NAMALWA (cell line): ENCODE results near the gene LARGE1.
A peak's percentile ranks its signal among the peaks of the same experiment; 100 is the strongest.
"Not testable (repeated sequence)": the region's sequence is repeated elsewhere in the genome, so short reads cannot be mapped to it uniquely, and the experiment has no call there.

Experiments
- DNase-seq: peaks from one replicate; pipeline ENCODE4 v3.0.0-alpha.2; 2015; ENCODE audit warnings: low spot score

Gene LARGE1

GRCh38 chr22:33363256-33363655 lies 557.0 kb downstream of the LARGE1 start:
- not testable (repeated sequence) for DNase-seq

DNA sequence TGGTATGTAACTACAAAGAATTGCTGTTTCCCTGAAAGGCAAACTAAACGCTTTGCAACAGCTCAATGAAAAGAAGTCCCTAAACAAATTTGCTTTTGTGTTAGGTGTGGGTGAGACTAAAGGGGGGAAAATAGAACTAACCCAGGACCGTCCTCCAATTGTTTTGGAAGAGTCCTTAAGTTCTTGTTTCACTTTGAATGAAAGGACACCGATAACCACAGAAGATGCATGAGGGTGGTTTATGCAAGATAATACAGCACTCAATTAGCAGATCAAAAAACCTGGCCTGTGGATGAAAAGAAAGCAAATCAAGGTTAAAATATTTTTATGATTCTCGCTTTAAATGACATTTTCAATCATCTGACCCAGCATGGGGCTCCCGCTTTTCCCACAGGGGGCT lies 557.6 kb downstream of the LARGE1 start:
- no peak for DNase-seq

DNA sequence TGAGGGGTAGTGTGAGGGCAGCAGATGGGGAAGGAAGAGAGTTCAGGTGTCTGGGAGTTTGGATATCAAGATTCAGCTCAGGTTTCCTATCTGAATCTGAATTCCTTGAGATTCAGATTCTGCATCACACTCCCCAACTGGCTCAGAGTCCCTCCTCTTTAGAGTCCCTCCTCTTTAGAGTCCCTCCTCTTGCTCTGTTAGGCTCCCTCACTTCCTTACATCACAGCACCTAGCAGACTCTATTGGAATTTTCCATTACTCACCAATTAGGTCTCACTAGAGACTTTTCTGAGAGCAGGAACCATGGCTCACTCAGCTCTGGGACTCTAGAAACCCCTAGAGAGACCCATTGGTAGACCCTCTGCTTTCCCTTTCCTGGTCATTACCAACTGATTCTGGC lies 558.7 kb downstream of the LARGE1 start:
- DNase-seq, result no peak

GRCh38 chr22:33357981-33358399 lies 562.3 kb downstream of the LARGE1 start:
- no peak for DNase-seq

GRCh38 chr22:33354928-33355327 lies 565.3 kb downstream of the LARGE1 start:
- DNase-seq, result no peak

- no peak for DNase-seq
Observed at GRCh38 chr22:33353502-33353901, 566.8 kb downstream of the LARGE1 start.

DNA sequence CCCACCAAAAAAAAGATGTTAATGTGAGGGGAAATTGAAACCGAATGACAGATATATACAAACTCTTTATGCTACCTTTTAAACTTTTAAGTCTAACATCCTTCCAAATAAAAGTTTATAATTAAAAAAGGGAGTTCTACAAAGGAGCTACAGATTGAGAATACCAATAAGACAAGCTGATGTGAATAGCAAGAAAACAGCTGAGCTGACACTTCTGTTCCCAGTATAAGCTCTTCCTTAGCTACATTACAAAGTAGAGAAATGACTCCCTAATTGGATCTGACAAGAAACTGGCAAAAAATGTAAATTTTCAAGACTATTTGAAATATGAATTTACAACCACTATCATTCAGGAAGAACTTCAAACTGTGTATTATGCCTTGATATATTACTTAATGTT lies 567.5 kb downstream of the LARGE1 start:
- DNase-seq, result no peak

GRCh38 chr22:33350961-33351360 lies 569.3 kb downstream of the LARGE1 start:
- no peak for DNase-seq

- no peak for DNase-seq
Observed at GRCh38 chr22:33350491-33350890, 569.8 kb downstream of the LARGE1 start.

GRCh38 chr22:33347002-33347401 lies 573.3 kb downstream of the LARGE1 start:
- no peak for DNase-seq

- no peak for DNase-seq
Observed at GRCh38 chr22:33341611-33342010, 578.7 kb downstream of the LARGE1 start.

DNA sequence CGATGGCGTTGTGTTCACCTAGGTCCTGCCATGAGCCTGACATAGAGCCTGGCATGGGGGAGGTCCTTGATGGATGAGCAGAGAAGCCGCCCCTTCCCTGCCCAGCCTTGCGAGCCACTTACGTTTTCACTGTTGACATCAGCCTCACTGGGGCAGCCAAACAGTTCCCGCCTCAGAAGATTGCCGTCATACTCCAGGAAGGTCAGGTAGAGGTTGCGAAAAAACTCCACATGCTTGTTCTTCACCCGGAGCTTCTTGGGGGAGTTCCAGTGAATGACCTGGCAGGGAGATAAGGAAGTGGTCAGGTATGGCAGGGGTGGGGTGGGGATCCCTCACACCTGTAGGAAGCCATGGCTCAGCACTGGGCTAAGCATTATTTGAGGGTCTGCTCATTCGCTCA lies 582.8 kb downstream of the LARGE1 start:
- DNase-seq, result no peak

GRCh38 chr22:33335611-33336279 lies 584.5 kb downstream of the LARGE1 start:
- DNase-seq, result no peak

- DNase-seq, result no peak
Observed at GRCh38 chr22:33332538-33332937, 587.7 kb downstream of the LARGE1 start.

GRCh38 chr22:33331017-33331416 lies 589.3 kb downstream of the LARGE1 start:
- DNase-seq, result no peak

- no peak for DNase-seq
Observed at GRCh38 chr22:33330534-33330933, 589.7 kb downstream of the LARGE1 start.

DNA sequence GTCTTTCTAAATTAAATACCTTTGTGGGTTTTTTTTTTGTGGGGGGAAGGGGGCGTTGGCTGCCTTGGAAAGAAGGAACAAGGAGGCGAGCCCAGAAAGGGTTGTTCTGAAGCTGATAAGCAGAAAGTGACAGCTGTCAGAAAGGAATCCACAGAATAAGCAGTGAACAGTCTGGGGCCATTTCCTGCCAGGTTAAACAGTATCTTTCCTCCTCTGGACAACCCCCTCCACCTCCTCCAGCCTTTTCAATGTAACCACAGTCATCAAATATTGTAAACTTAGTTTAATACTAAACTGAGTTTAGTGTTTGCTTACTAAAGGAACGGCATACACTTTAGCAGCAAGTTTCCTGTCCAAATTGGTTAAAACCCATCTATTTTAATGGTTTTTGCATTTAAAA lies 590.9 kb downstream of the LARGE1 start:
- no peak for DNase-seq

DNA sequence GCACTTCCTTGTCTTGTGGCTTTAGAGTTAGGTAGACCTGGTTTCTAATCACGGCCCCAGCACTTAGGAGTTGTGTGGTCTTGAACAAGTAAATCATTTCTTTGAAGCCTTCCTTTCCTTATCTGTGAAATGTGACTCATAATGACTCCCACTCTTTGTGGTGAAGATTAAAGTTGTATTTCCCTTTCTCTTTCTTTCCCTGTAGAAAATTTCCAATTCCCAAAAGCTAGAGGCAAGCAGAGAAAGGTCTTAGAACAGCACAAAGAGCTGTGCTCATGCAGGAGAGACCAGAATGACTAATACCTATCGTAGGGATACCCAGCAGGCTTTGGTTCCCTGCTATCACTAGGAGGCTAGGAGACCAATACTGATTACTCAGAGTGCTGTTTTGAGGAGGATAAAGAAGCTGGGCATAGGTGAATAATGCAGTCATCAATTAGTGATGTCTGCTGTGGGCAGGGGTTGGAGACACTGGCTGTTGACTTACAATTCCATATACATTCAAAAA lies 591.4 kb downstream of the LARGE1 start:
- DNase-seq, result no peak

GRCh38 chr22:33327348-33327860 lies 592.9 kb downstream of the LARGE1 start:
- no peak for DNase-seq

GRCh38 chr22:33326540-33327295 lies 593.6 kb downstream of the LARGE1 start:
- peak; percentile 26 for DNase-seq

- DNase-seq, result peak; percentile 58
Observed at GRCh38 chr22:33325232-33326004, 594.9 kb downstream of the LARGE1 start.

- no peak for DNase-seq
Observed at GRCh38 chr22:33324228-33324627, 596.0 kb downstream of the LARGE1 start.
